Measurements from ENCODE around the gene GNAO1. TPM values are rescaled to one million over a fixed set of nuclear protein-coding genes. Genes with fewer than 3 reads are reported as not detected.

GNAO1 gene
- total and polyA plus RNA-seq, 9 of the 15 experiments (the other 6 are each of a cell fraction or from before 2014, with no cell fraction given) = 0.07 to 0.42 (median 0.08) TPM; not detected in 5

DNA sequence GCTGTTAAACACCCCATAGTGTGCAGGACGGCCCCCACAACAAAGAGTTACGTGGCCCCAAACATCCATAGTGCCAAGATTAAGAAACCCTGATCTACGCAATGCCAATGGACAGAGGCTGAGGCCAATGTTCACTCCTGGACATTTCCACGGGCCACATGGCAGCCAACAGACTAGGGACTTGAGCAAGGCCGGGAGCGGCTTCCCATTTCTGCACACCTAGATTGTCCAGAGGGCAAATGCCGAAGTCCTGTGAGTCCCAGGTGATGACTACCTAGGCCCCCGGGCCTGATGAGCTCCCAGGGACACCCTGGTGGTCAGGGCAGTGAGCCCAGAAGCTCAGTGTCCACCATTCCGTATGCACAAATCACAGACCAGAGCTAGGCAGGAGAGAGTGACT is 138.6 kb downstream of the GNAO1 start (continued):
- TF ChIP-seq MGA (IDR thresholded peaks at IDR 0.05) (no peak), DIDO1 (tag; IDR thresholded peaks at IDR 0.05; ENCODE audit: low read depth) (no peak), NCOA6 (IDR thresholded peaks at IDR 0.05) (no peak), ZNF263 (CRISPR knock-in tag; IDR thresholded peaks at IDR 0.05; ENCODE audit: borderline replicate concordance) (no peak), ZNF696 (CRISPR knock-in tag; conservative IDR thresholded peaks at IDR 0.05) (no peak), TOE1 (IDR thresholded peaks at IDR 0.05; ENCODE audit: borderline replicate concordance) (no peak), TOE1 (CRISPR knock-in tag; IDR thresholded peaks at IDR 0.05; ENCODE audit: borderline replicate concordance, low read depth) (no peak), HDAC2 (IDR thresholded peaks at IDR 0.05) (no peak), RBM17 (IDR thresholded peaks at IDR 0.05; ENCODE audit: borderline replicate concordance, low read depth, low read length) (no peak), FIP1L1 (IDR thresholded peaks at IDR 0.05; ENCODE audit: low read depth, low read length, poor library complexity, severe bottlenecking) (no peak)
- TF ChIP-seq, protein P1, sequence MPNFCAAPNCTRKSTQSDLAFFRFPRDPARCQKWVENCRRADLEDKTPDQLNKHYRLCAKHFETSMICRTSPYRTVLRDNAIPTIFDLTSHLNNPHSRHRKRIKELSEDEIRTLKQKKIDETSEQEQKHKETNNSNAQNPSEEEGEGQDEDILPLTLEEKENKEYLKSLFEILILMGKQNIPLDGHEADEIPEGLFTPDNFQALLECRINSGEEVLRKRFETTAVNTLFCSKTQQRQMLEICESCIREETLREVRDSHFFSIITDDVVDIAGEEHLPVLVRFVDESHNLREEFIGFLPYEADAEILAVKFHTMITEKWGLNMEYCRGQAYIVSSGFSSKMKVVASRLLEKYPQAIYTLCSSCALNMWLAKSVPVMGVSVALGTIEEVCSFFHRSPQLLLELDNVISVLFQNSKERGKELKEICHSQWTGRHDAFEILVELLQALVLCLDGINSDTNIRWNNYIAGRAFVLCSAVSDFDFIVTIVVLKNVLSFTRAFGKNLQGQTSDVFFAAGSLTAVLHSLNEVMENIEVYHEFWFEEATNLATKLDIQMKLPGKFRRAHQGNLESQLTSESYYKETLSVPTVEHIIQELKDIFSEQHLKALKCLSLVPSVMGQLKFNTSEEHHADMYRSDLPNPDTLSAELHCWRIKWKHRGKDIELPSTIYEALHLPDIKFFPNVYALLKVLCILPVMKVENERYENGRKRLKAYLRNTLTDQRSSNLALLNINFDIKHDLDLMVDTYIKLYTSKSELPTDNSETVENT (CRISPR knock-in tag; IDR thresholded peaks at IDR 0.05) = no peak
- TF ChIP-seq, protein P2, sequence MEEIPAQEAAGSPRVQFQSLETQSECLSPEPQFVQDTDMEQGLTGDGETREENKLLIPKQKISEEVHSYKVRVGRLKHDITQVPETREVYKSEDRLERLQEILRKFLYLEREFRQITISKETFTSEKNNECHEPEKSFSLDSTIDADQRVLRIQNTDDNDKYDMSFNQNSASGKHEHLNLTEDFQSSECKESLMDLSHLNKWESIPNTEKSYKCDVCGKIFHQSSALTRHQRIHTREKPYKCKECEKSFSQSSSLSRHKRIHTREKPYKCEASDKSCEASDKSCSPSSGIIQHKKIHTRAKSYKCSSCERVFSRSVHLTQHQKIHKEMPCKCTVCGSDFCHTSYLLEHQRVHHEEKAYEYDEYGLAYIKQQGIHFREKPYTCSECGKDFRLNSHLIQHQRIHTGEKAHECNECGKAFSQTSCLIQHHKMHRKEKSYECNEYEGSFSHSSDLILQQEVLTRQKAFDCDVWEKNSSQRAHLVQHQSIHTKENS (CRISPR knock-in tag; IDR thresholded peaks at IDR 0.05) = no peak
